CD8-positive, alpha-beta memory T cell (primary cell): ENCODE data around the gene MLLT10. TPM values are rescaled to one million over a fixed set of nuclear protein-coding genes. Genes with fewer than 3 reads are reported as not detected.

ENCODE experiments used
- CTCF ChIA-PET: fragments of 350-600 bp; sonication (Branson Sonifier 250); formaldehyde crosslinking; loops from one replicate; lab custom pipeline; 2021; ENCODE audit warnings: antibody characterized with exemption; lab: Charles Lee
- POLR2A ChIA-PET: fragments of 350-600 bp; sonication (Branson Sonifier 250); formaldehyde crosslinking; loops from one replicate; lab custom pipeline; 2021; ENCODE audit warnings: antibody characterized with exemption; lab: Charles Lee
- DNase-seq, 5 donors: peaks; one replicate each; pipeline versions ENCODE4 v3.0.0 to v3.0.0-alpha.2; 2020 to 2022; ENCODE audit warnings: mixed read lengths in 1 of 5
- H3K27ac ChIP-seq: one replicate; pipeline ENCODE4 v1.7.0; 2013; ENCODE audit warnings: low read depth, mild to moderate bottlenecking, low read length, moderate library complexity
- H3K27me3 ChIP-seq: 2 replicates; pipeline ENCODE4 v1.7.0; 2013; ENCODE audit warnings: low read length, mild to moderate bottlenecking; ENCODE audit not compliant: insufficient read depth, poor library complexity, severe bottlenecking
- H3K36me3 ChIP-seq: 2 replicates; pipeline ENCODE4 v1.7.0; 2013; ENCODE audit warnings: mild to moderate bottlenecking, low read length, moderate library complexity; ENCODE audit not compliant: insufficient read depth
- H3K4me1 ChIP-seq: 2 replicates; pipeline ENCODE4 v1.7.0; 2013; ENCODE audit warnings: mild to moderate bottlenecking, low read length, moderate library complexity; ENCODE audit not compliant: insufficient read depth
- H3K4me3 ChIP-seq: 2 replicates; pipeline ENCODE4 v1.7.0; 2013; ENCODE audit warnings: mild to moderate bottlenecking, low read length
- H3K9me3 ChIP-seq: 2 replicates; pipeline ENCODE4 v1.7.0; 2013; ENCODE audit warnings: mild to moderate bottlenecking, low read length
- H3K27ac Mint-ChIP-seq, 8 donors: one replicate each; pipeline ENCODE4 v1.8.0; 2020 to 2021; ENCODE audit warnings: mixed read lengths in 8 of 8, mild to moderate bottlenecking in 6 of 8, inconsistent platforms in 3 of 8, moderate library complexity in 3 of 8
- H3K27me3 Mint-ChIP-seq, 2 donors: one replicate each; pipeline ENCODE4 v1.8.0; 2020 to 2021; ENCODE audit warnings: mixed read lengths in 2 of 2, mild to moderate bottlenecking in 1 of 2, moderate library complexity in 1 of 2
- H3K36me3 Mint-ChIP-seq, 3 donors: one replicate each; pipeline ENCODE4 v1.8.0; 2020 to 2021; ENCODE audit warnings: mixed read lengths in 3 of 3, inconsistent platforms in 1 of 3, mild to moderate bottlenecking in 1 of 3
- H3K4me1 Mint-ChIP-seq, 3 donors: one replicate each; pipeline ENCODE4 v1.8.0; 2020 to 2021; ENCODE audit warnings: mixed read lengths in 3 of 3, inconsistent platforms in 1 of 3, mild to moderate bottlenecking in 1 of 3
- H3K4me3 Mint-ChIP-seq, 7 donors: one replicate each; pipeline ENCODE4 v1.8.0; 2020 to 2021; ENCODE audit warnings: mixed read lengths in 7 of 7, mild to moderate bottlenecking in 6 of 7, moderate library complexity in 4 of 7, inconsistent platforms in 2 of 7
- H3K9me3 Mint-ChIP-seq, 5 donors: one replicate each; pipeline ENCODE4 v1.8.0; 2020 to 2022; ENCODE audit warnings: mixed read lengths in 5 of 5, mild to moderate bottlenecking in 3 of 5, moderate library complexity in 2 of 5, inconsistent platforms in 1 of 5
- polyA plus RNA-seq: library from polyadenylated mRNA; unstranded; fragments of 300-500 nt; fragmentation: Illumina TruSeq; gene quantifications from one replicate; pipeline ENCODE4 v1.2.3, GENCODE V29; 2021
- total RNA-seq, 2 experiments: library from RNA; stranded (reverse); gene quantifications; one replicate each; pipeline ENCODE4 v1.2.3, GENCODE V29; 2021

MLLT10 gene
- total and polyA plus RNA-seq, 3 experiments from 2014 or later, result 7.4 to 37.2 (median 35.6) TPM

GRCh38 chr10:21493784-21494183 is 40.2 kb upstream of the MLLT10 start:
- no peak for DNase-seq
- peaks cover 17 to 28% (median 25%) of the 10 kb centered on the region in 3 donors for H3K4me1 Mint-ChIP-seq
- H3K9me3 Mint-ChIP-seq, result no peaks in the 10 kb centered on the region
- CTCF ChIA-PET, result interaction anchor here (0.7 to 2.3 kb wide), 5 partner anchors 231 to 518 kb away, joined by 3 to 12 read pairs (median 4); no protein-coding TSS in a partner anchor
- no peaks in the 10 kb centered on the region for H3K36me3 Mint-ChIP-seq
- no peak overlapping the region for H3K27ac ChIP-seq
- H3K27me3 Mint-ChIP-seq, result peaks cover 39 to 69% of the 10 kb centered on the region in 2 donors
- H3K4me3 ChIP-seq, result no peak overlapping the region
- H3K4me1 ChIP-seq, result peaks cover 21% of the 10 kb centered on the region
- peak overlapping the region; percentile 74 to 91 (median 80) for H3K4me3 Mint-ChIP-seq
- no peaks in the 10 kb centered on the region for H3K9me3 ChIP-seq
- peak overlapping the region in 1 of 8 donors; percentile 51 for H3K27ac Mint-ChIP-seq
- POLR2A ChIA-PET, result no interaction called here
- peaks cover 39% of the 10 kb centered on the region for H3K27me3 ChIP-seq
- no peaks in the 10 kb centered on the region for H3K36me3 ChIP-seq

DNA sequence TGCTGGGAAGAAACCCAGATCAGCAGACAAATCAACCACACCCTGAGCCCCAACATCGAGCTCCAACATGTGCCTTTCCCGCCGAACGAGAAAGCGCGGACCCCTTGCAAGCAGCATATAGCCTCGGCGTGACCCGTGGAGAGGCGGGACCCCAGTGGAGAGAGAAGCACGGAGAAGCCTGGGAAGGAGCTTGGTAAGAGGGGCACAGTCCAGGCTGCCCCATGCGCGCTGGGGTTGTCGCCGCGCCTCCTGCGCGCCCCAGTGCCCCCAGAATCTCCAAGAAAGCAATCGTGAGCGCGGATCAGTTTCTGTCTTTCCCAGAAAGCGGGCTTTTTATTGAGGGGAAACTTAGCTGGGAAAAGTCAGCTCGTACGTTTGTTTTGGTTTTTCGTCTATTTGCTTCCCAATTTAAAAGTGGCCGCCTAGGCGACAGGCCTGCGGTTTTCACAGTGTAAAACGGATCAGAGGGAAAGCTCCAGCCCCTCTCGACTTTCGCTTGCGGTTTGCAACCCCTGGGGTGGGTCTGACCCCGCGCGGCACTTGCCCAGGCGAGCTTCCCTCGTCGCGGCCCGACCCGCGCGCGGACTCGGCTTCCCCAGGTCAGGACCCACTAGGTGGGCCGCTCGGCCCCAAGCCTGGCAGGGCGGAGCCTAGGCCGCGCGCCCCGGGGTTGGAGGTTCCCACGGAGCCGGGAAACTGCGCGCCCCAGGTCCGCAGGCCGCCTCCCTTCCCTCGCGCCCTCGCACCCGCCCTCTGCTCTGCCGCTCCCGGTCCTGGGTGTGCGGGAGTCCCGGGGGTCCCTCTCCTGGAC is 39.6 kb upstream of the MLLT10 start:
- Mint-ChIP-seq H3K27me3 (peaks cover 45 to 70% of the 10 kb centered on the region in 2 donors), H3K27ac (peak overlapping the region in 2 of 8 donors; percentile 8 to 51), H3K36me3 (no peaks in the 10 kb centered on the region), H3K9me3 (no peaks in the 10 kb centered on the region), H3K4me3 (peak overlapping the region; percentile 80 to 92 (median 89)), H3K4me1 (peaks cover 17 to 28% (median 25%) of the 10 kb centered on the region in 3 donors)
- no peaks in the 10 kb centered on the region for H3K9me3 ChIP-seq
- peak overlapping the region; percentile 69 for H3K4me3 ChIP-seq
- DNase-seq, result peak in 1 of 5 donors; percentile 9
- ChIA-PET POLR2A (no interaction called here), CTCF (interaction anchor here (1.0 to 2.8 kb wide), 6 partner anchors 32 to 1054 kb away, joined by 3 to 19 read pairs (median 4); partner anchors contain the start of gene SKIDA1)
- no peak overlapping the region for H3K27ac ChIP-seq
- no peaks in the 10 kb centered on the region for H3K36me3 ChIP-seq
- H3K27me3 ChIP-seq, result peaks cover 45% of the 10 kb centered on the region
- peaks cover 21% of the 10 kb centered on the region for H3K4me1 ChIP-seq

GRCh38 chr10:21495002-21495751 is 38.9 kb upstream of the MLLT10 start:
- H3K9me3 Mint-ChIP-seq, result no peaks in the 10 kb centered on the region
- POLR2A ChIA-PET, result interaction anchor here (0.8 to 1.0 kb wide), 2 partner anchors 357 to 1079 kb away, joined by 3 read pairs; no protein-coding TSS in a partner anchor
- no peak for DNase-seq
- Histone ChIP-seq H3K4me1 (peaks cover 29% of the 10 kb centered on the region), H3K4me3 (peak overlapping the region; percentile 69), H3K36me3 (no peaks in the 10 kb centered on the region), H3K27me3 (peaks cover 51% of the 10 kb centered on the region), H3K9me3 (no peaks in the 10 kb centered on the region), H3K27ac (no peak overlapping the region)
- peak overlapping the region in 3 of 8 donors; percentile 17 to 70 (median 48) for H3K27ac Mint-ChIP-seq
- peaks cover 19 to 30% (median 25%) of the 10 kb centered on the region in 3 donors for H3K4me1 Mint-ChIP-seq
- no peaks in the 10 kb centered on the region for H3K36me3 Mint-ChIP-seq
- H3K4me3 Mint-ChIP-seq, result peak overlapping the region; percentile 85 to 92 (median 89)
- peaks cover 49 to 70% of the 10 kb centered on the region in 2 donors for H3K27me3 Mint-ChIP-seq
- CTCF ChIA-PET, result interaction anchor here (0.8 to 3.4 kb wide), 34 partner anchors 9 to 1494 kb away, joined by 3 to 19 read pairs (median 5); partner anchors contain the start of gene SKIDA1

DNA sequence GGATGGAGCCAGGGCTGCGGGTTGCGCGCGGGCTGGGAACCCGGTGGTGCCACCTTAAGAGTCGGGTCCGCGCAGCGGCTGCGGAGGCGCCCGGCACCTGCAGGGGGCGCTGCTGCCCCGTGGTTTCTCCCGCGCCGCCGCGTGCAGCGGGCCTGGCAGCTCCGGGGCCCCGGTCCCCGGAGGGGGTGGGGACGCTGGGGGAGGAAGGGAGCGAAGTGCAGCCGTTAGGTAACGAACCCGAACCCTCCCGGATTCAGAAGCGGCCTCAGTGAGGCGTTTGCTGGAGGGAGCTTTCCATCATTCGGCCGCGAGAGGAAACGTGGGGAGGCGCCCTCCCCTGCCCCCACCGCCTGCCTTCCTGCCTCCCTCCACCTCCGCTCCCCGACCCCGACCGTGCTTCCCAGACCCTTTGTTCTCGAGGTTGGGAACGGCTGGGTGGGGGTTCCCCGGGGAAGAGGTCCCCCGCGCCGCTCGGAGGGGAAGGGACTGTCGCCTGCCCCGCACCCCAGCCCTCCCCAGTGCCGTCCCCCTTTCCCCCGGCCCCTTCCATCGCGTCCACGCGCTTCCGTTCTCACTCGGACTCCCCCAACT is 38.2 kb upstream of the MLLT10 start:
- H3K27me3 ChIP-seq, result peaks cover 51% of the 10 kb centered on the region
- H3K36me3 ChIP-seq, result no peaks in the 10 kb centered on the region
- no peaks in the 10 kb centered on the region for H3K9me3 Mint-ChIP-seq
- peaks cover 52 to 68% of the 10 kb centered on the region in 2 donors for H3K27me3 Mint-ChIP-seq
- no peak overlapping the region for H3K27ac ChIP-seq
- H3K36me3 Mint-ChIP-seq, result no peaks in the 10 kb centered on the region
- DNase-seq, result peak; percentile 77 to 86 (median 82)
- peak overlapping the region in 2 of 8 donors; percentile 17 to 48 for H3K27ac Mint-ChIP-seq
- peak overlapping the region; percentile 69 for H3K4me3 ChIP-seq
- CTCF ChIA-PET, result interaction anchor here (0.6 to 3.4 kb wide), 42 partner anchors 10 to 1494 kb away, joined by 3 to 19 read pairs (median 4); partner anchors contain the start of genes DNAJC1 and SKIDA1
- H3K4me1 ChIP-seq, result peaks cover 29% of the 10 kb centered on the region
- peak overlapping the region; percentile 85 to 92 (median 89) for H3K4me3 Mint-ChIP-seq
- H3K4me1 Mint-ChIP-seq, result peaks cover 19 to 30% (median 25%) of the 10 kb centered on the region in 3 donors
- no peaks in the 10 kb centered on the region for H3K9me3 ChIP-seq
- POLR2A ChIA-PET, result interaction anchor here (0.8 to 1.9 kb wide), 3 partner anchors 29 to 1078 kb away, joined by 3 to 13 read pairs (median 3); partner anchors contain the start of gene SKIDA1

DNA sequence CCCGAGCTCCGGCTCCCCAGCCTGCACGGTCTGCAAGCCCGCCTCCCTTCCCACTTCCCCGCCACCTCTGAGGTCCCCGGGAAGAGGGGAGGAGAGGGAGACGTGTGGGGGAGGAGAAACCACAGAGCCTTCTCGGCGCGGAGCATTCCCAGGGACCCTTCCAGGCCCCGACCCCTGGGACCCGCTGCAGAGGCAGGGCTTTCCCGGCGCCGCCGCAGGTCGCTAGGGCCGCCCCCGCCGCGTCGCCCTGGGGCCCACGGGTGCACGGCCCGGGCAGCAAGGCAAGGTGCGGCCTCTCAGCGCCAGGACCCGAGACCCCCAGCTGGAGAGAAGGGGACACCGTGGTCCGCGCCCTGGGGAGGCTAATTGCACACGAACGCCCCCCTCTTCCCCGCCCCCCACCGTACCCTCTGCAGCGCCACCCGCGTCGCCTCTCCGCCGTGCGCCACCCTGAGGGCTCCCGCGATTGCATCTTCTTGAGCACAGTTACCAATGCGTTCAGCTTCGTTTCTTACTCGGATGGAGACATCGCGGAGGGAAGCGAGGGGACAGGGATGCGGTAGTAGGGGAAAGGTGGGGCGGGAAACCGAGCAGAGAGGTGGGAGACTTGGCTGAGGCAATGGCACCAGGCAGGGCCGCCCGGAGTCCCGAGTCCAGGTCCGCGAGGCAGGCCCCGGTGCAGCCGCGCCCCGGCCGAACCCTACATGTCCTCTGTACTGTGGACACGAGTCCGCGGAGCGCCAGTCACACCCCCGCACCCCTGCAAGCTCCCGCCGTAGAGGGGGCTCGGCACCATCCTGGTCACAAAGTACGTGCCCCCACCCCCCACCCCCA is 37.5 kb upstream of the MLLT10 start:
- H3K27ac ChIP-seq, result no peak overlapping the region
- Mint-ChIP-seq H3K27ac (peak overlapping the region in 1 of 8 donors; percentile 25), H3K9me3 (no peaks in the 10 kb centered on the region), H3K27me3 (peaks cover 54 to 68% of the 10 kb centered on the region in 2 donors), H3K4me3 (peak overlapping the region; percentile 82 to 94 (median 89)), H3K36me3 (no peaks in the 10 kb centered on the region), H3K4me1 (peaks cover 20 to 30% (median 25%) of the 10 kb centered on the region in 3 donors)
- H3K36me3 ChIP-seq, result no peaks in the 10 kb centered on the region
- POLR2A ChIA-PET, result interaction anchor here (0.5 to 1.9 kb wide), 6 partner anchors 14 to 1077 kb away, joined by 3 to 13 read pairs (median 3); partner anchors contain the start of gene SKIDA1
- peaks cover 51% of the 10 kb centered on the region for H3K27me3 ChIP-seq
- CTCF ChIA-PET, result interaction anchor here (0.6 to 3.4 kb wide), 46 partner anchors 9 to 1493 kb away, joined by 3 to 19 read pairs (median 4); partner anchors contain the start of genes DNAJC1 and SKIDA1
- no peaks in the 10 kb centered on the region for H3K9me3 ChIP-seq
- peaks cover 29% of the 10 kb centered on the region for H3K4me1 ChIP-seq
- peak overlapping the region; percentile 69 for H3K4me3 ChIP-seq
- peak in 4 of 5 donors; percentile 22 to 64 (median 49) for DNase-seq

- ChIA-PET POLR2A (interaction anchor here (0.5 to 1.9 kb wide), 4 partner anchors 13 to 110 kb away, joined by 3 to 13 read pairs (median 4); partner anchors contain the start of gene SKIDA1), CTCF (interaction anchor here (0.6 to 3.4 kb wide), 17 partner anchors 9 to 1491 kb away, joined by 3 to 19 read pairs (median 5); partner anchors contain the start of gene SKIDA1)
- no peak overlapping the region for H3K27ac ChIP-seq
- peaks cover 29% of the 10 kb centered on the region for H3K4me1 ChIP-seq
- H3K36me3 Mint-ChIP-seq, result no peaks in the 10 kb centered on the region
- no peaks in the 10 kb centered on the region for H3K36me3 ChIP-seq
- peaks cover 55 to 63% of the 10 kb centered on the region in 2 donors for H3K27me3 Mint-ChIP-seq
- peak overlapping the region in 1 of 8 donors; percentile 19 for H3K27ac Mint-ChIP-seq
- no peaks in the 10 kb centered on the region for H3K9me3 ChIP-seq
- H3K4me3 Mint-ChIP-seq, result peak overlapping the region; percentile 72 to 94 (median 83)
- H3K9me3 Mint-ChIP-seq, result no peaks in the 10 kb centered on the region
- H3K4me1 Mint-ChIP-seq, result peaks cover 20 to 30% (median 25%) of the 10 kb centered on the region in 3 donors
- peaks cover 51% of the 10 kb centered on the region for H3K27me3 ChIP-seq
- H3K4me3 ChIP-seq, result peak overlapping the region; percentile 69
- peak in 3 of 5 donors; percentile 24 to 34 (median 26) for DNase-seq
Observed at GRCh38 chr10:21497177-21497807, 36.7 kb upstream of the MLLT10 start.
